Stimulated activated CD8-positive, alpha-beta memory T cell treated with anti-CD3 and anti-CD28 coated beads, Interleukin-4, amount 100 ng/mL, for 1 hour (primary cell): ENCODE data around the gene DRAM1.

Experiments used
- DNase-seq, 2 donors: peaks; one replicate each; pipeline ENCODE4 v3.0.0-alpha.2; 2020; ENCODE audit warnings: low read depth in 2 of 2, low spot score in 1 of 2

DRAM1 gene

DNA sequence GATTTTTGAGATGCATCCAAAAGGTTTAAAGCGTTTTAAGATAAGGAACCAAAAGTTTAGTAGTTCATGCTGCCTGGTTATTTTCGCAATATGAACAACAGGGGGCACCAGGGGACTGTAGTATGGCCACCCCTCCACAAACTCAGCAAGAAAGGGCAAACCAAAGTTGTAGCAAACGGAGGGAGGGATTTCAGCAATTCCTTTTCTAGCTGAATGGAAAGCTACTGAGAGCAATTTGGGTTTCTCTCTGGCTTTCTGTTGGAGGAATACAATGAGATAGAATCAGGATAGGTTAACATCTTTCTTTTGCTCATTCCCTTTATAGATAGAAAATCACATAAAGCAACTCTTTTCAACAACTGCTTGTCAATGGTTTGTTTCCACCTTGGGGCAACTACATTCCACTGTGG is 62.5 kb downstream of the DRAM1 start:
- peak; percentile 17 to 35 for DNase-seq

- no peak for DNase-seq
These were observed 63.1 kb downstream of the DRAM1 start for GRCh38 chr12:101940400-101940950.

DNA sequence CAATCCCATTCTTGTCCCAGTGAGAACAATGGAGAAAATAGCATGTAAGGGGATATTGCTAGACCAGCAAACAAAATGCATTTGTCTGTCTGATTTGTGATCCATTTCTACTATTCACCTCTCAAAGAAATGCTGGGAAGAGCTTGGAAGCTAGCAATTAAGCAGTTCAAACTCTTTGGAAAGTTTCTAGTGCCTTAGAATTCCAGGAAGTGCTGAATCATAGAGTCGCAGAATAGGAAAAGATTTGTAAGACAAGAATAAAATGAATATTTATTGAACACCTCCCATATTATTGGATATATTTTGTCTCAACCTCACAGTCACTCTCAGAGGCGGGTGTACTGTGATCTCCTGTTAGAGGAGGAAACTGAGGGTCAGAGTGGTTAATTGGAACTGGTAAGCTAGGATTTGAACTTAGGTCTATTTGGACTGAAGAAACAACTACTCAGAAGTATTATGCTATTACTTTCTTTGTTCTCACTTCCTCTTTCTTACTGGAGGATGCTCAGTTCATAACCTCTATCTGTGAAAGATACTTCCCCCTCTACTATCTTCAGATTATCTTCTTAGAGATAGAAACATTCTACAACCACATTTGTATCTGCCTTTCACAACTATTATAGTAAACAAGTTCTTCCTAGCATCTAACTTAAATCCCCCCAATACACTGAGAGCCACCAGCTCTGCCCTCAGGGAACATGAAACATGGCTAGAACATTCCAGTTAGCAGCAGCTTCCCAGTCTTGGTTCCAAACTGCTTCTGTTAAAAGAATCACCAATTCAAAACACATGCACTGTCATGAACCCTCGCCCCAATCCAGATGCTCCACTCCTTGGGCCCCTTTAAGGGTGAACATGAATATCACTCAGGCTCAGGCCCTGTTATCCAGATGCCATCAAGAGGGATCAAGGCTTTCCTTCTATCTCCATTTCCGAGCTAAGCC is 64.2 kb downstream of the DRAM1 start:
- no peak for DNase-seq

GRCh38 chr12:101942250-101942605 is 64.8 kb downstream of the DRAM1 start:
- no peak for DNase-seq

- no peak for DNase-seq
These were observed 68.2 kb downstream of the DRAM1 start for GRCh38 chr12:101945369-101946232.

GRCh38 chr12:101946233-101946611 is 68.8 kb downstream of the DRAM1 start:
- DNase-seq = no peak

GRCh38 chr12:101947316-101947715 is 69.9 kb downstream of the DRAM1 start:
- no peak for DNase-seq

- no peak for DNase-seq
These were observed 71.0 kb downstream of the DRAM1 start for GRCh38 chr12:101948365-101948764.

GRCh38 chr12:101951002-101951670 is 73.8 kb downstream of the DRAM1 start:
- DNase-seq = no peak

DNA sequence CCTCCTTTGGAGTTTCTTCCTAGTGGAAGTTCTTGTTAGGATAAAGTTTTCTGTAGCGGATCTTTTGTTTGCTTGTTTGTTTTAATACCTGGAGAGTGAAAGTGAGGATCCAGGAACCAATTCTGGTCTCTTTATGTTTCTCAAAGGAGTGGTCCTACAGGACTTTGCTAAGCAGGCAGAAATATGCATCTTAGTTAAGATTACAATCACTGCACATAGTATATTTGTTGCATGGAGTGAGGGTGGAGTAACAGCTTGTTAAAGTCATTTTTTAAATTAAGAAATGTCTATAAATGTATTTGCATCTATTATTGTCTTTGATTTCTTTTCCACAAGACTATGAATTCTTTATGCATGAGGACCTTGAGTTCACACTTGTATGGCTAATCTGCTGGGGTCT is 76.7 kb downstream of the DRAM1 start:
- no peak for DNase-seq

- DNase-seq = no peak
These were observed 77.3 kb downstream of the DRAM1 start for GRCh38 chr12:101954676-101955075.

- no peak for DNase-seq
These were observed 80.0 kb downstream of the DRAM1 start for GRCh38 chr12:101957252-101957959.

GRCh38 chr12:101959607-101960006 is 82.2 kb downstream of the DRAM1 start:
- no peak for DNase-seq

GRCh38 chr12:101962486-101962885 is 85.1 kb downstream of the DRAM1 start:
- DNase-seq = no peak

DNA sequence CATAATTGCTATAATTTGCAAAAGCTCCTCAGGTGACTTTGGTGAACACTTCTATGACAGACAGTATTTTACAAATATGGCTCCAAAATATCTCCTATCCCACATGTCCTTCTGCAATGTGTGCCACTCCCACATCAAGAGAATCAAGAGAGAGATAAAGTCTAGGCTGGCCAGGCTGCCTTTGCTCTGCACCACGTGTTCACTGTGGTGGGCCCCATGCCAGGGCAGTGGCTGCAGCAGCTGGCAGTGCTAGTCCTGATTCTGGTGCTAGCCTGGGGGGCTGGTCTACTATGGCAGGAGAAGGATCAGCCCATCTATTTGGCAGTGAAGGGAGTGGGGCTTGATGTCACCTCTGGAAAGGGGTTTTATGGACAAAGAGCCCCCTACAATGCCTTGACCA is 86.3 kb downstream of the DRAM1 start:
- DNase-seq = no peak

DNA sequence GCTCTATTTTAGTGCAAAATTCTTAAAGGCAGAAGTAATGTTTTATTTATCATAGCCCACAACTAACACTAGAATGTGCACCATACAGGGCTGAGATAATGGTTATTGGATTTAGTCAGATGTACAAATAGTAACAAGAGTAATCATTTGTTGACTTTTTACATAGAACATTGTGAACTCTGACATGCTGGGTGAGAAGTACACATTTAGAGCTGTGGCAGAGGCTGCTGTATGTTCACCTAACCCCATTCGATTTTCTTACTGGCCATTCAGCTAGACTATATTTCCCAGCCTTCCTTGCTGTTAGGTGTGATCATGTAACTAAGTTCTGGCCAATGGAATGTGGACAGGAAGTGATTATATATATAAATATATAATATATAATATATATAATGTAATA is 89.1 kb downstream of the DRAM1 start:
- DNase-seq = no peak

DNA sequence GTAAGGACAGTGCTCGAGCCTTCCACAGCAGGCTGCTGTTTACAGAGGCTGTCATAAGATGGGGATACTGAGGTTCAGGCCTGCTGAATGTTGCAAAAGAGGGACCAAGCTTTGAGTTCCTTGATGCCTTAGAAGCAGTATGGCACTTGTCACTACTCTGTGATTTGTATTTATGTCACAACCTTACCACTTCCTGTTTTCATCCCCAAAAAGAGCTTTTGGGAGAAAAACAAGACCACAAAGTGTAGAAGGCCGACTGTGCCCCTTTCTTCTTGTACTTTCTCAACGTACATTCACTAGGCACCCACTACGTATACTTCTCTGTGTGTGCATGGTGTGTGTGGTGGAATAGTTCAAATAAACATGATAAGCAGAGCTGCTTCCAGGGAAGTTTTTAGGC is 90.1 kb downstream of the DRAM1 start:
- no peak for DNase-seq

DNA sequence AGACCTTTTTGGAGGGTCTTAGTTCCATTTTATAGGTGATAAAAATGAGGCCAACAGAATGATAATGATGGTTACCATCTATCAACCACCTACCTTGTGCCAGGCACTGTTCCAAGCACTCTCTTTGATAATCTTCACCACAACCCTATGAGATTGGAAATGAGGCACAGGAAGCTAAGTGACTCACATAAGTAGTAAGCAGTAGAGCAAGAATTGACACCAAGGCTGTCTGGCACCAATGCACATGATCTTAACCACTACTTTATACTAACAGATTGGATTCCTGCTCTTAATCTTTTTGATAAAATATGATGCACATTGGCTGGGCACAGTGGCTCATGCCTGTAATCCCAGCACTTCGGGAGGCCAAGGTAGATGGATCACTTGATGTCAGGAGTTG is 91.4 kb downstream of the DRAM1 start:
- DNase-seq = no peak
